ENCODE results near the gene SEMA4G.

- TF ChIP-seq CTCF (conservative IDR thresholded peaks at IDR 0.05): no peak
- TF ChIP-seq ZFX (IDR thresholded peaks at IDR 0.05): no peak
Observed at GRCh38 chr10:100980311-100980710, 11.0 kb downstream of the SEMA4G start.

Data from C4-2B (cell line).